ENCODE data around the gene TPRG1.

The TPRG1 gene

DNA sequence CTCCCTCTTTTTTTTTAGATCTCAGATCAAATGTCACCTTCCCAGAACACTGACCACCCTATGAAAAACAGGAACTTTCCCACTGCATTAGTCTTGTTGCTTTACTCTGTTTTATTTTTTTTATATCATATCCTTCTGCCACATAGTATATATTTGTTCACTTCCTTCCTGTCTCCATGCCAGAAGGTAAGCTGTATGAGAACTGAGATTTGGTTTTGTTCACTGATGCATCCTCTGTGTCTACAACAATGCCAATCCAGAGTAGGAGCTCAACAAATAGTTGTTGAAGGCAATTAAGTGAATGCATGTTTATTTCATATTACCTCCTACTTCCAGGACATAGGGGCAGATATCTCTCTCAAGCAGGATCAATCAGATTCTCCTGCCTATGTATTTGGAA, 114.4 kb downstream of the TPRG1 start:
- DNase-seq, result no peak

- no peak for DNase-seq
Measured at GRCh38 chr3:189286916-189287315, 115.1 kb downstream of the TPRG1 start.

DNA sequence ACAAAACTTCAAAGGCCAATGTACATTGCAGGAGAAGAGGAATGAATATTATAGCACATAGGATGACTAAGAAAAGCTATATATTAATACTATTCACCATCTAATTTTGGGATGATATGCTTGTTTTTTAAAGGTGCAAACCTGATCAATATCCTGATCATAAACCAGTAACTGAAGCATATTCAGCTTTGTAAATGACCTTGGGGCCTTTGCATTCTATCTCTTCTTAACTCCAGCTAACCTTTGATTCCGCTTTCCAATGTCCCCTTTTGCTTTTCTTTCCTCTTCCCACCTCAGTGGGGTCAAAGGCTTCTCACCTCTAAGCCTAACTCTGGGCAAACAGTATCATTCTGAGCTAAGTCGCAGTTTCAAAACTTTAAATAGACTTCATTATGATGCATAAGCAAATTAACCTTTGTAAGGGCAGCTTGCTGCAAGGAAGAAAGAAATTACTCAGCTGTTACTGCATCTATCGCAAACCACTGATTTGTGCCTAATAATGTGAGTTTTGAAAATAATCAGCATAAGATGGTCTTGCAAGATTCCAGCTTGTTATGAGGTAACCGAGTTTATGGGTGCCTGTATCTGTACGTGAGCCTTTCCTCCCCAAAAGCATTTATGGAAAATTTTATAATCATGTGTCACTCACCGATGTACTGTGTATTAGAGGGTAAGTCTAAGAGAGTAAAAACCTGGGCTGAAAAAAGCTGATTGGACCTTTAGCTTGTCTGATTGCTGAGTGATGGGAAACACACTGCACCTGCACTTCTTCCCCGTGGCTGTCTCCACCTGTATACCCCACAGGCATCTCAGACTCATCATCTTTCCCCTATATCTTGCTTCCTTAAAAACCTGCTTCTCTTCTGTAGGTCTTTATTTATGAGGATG, 116.8 kb downstream of the TPRG1 start:
- no peak for DNase-seq

DNA sequence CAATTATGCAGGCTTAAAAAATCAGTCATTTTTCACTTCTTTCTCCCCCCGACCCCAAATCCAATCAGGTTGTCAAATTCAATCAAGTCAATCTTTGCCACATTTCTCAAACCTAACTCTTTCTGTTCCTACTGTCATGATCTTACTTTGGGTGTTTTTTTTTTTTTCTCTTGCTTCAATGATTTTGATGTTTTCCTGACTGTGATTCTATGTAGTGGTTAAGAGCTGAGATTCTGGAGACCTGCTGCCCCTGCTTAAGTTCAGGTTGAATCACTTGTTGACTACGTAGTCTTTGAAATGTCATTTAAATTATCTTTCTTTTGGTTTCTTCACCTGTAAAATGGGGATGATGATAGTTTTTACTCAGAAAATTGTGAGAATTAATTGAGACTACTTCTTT, 117.5 kb downstream of the TPRG1 start:
- no peak for DNase-seq

DNA sequence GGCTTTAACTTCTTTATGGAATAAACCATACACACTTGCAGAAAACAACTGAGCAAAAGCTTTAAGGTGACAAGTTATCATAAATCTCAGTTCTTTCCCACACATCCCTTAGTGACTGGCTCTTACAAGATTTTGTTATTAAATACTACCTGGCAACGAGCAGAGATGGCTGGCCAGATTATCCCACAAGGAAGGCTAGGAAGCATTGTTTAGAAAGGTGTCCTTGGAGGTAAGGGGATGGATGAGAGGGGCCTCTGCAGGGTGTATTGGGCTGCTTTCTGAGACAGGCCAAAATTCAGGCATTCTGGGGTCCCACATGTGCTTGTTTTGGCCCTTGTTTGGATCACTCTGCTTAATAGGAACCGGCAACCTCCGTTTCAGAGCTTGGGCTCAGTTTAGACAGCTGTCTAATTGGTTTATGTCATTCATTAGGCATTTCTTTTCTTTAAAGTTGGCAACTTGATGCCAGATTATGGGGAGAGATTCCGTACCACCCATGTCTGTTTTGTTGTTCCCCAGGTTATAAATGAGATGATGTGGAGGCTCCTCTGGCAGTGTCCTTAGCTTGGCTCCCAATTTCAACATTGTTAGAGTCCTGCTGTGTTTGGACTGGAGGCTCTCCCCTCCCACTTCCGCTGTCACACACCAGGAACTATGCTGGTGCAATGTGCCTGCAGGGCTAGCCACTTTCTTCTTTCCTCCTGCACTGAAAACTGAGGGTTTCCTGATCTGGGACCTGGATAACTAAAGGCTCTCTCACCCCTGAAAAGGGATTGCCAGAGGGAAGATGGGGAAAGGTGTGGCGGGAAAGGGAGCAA, 121.1 kb downstream of the TPRG1 start:
- DNase-seq, result no peak

DNA sequence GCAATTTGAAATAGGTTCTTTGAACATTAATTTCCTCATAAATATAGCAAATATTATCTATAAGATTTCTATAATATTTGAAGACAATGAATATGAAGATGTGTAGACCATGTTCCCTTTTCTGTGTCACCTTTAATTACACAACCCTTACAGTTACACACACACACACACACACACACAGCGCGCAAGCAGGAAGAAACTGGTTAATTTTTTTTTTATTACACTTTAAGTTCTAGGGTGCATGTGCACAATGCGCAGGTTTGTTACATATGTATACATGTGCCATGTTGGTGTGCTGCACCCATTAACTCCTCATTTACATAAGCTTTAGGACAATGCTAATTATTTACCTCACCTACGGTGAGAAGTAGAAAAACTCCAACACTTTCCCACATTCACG, 122.9 kb downstream of the TPRG1 start:
- no peak for DNase-seq

DNA sequence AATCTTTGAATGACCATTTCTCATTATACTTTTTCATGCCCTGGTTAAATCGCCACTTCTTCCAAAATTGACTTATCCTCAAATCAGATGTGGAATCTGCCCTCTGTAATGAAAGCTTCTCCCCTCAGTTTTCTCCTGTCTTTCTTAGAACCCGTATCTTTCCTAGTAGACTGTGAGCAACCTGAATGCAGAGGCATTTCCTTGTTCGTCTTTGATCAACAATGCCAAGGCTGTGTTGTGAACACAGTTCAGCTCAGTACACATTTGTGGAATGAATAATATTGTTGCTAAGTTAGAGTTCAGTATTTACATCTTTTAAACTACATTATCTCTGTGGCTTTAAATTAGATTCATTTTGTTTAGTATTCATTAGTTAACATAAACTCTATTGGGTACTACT, 123.3 kb downstream of the TPRG1 start:
- DNase-seq, result no peak

GRCh38 chr3:189297932-189298331, 126.2 kb downstream of the TPRG1 start:
- no peak for DNase-seq

DNA sequence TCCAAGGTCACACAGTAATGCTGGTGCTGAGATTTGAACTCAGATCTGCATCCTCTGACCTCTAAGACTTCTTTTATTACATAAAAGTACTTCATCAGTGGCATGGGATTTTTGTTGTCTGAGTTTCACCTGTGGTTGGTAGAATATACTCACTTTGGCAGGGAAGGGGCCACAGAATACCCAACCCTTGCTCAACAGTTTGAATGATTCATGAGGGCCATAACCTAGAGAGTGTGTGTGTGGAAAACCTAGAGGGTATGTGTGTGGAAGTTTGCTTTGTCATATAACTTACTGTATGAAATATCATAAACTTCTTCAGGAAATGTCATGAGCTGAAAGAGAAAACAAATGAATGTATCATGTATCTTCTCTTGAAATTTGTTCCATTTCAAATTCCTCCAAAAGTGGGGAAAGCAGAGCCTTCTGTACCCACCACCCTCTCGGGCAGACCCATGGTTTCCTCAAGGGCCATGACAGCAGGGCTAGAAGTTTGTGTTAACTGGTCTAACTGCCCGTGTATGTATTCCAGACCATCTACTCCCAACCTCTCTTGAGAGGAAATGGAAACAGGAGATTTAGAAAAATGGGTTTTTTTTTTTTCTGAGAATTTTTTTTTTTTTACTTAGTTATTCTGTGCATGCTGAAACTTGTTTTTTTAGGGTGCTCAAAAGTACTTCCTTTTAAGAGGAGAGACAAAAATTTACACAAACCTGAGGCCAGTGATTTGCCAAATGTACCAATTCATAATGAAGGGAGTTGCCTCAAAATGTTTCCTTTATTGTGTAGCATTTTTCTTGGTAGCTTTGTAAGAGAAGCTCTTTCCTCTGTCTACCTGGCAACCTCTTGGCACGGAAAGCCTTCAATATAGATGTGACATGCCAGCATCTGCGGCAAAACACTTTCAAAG, 127.0 kb downstream of the TPRG1 start:
- no peak for DNase-seq

DNA sequence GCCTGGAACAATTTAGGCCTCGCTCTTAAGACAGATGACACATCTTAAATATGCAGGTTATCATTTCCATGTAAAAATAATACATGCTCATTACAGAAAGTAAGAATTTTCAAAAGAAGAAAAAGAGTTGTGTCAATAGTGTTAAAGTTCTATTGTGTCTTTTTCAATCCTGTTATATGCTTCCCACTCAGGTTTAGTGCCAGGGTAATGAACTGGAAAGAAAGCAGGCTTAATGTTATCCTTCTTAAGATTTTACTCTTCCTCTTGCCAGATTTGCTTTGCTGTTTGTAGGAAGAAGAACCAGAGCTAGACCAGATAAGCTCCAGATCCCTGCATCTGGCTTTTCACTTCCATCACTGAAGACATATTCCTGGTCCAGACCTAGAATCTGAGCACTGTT, 128.6 kb downstream of the TPRG1 start:
- no peak for DNase-seq

DNA sequence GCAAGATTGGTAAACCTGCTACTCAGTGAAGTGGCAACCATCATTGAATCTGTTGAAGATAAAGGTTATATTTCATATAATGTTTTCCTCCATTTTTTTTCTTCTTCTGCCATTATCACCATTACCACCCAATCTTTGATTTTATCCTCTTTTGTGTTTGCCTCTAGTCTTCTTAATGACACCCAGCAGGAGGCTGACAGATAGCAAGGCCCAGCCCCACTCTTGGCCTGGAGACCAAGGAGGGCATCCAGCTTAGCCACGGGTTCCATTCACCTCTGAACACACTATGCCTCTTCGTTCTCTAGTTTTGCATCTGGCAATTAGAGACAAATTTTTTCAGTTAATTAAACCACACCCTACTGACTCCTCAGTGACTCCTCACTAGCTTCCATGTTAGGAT, 129.7 kb downstream of the TPRG1 start:
- no peak for DNase-seq

DNA sequence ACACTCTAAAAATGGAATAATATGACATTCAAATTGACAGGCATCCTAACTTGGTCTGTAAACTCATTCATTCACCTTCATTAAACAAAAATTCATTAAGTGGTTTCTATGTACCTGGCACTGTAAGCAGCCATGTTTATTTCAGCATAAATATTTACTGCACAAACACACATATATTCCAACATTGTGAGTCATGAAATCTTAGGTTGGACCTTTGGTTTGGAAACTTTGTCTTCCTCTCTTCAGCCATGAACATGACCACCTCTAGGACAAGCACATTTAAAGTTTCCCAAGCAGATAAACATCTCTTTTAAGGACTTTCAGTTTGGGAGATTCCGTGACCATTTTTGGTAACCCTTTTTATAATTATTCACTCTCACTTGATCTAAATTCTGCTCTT, 131.8 kb downstream of the TPRG1 start:
- no peak for DNase-seq

GRCh38 chr3:189304465-189305351, 132.9 kb downstream of the TPRG1 start:
- DNase-seq, result no peak

DNA sequence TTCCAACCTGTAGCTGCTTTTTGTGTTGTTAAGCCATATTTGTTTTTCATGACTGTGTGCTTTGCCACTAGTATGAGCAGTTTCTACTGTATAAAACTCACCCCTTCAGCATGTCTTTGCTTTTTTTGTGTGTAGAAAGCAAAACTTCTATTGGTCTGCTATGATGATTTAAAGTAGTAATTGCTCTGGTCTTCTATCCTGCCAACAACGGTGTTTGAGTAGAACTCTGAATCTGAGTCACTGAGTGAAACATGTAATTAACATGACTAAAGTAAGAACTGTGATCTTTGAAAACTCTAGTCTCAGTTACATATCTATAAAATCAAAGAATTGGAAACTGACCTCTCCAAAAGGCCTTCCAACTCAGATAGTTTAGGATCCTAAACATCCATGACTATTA, 133.6 kb downstream of the TPRG1 start:
- no peak for DNase-seq

GRCh38 chr3:189307963-189308362, 136.2 kb downstream of the TPRG1 start:
- no peak for DNase-seq

- no peak for DNase-seq
Measured at GRCh38 chr3:189308608-189309007, 136.8 kb downstream of the TPRG1 start.

DNA sequence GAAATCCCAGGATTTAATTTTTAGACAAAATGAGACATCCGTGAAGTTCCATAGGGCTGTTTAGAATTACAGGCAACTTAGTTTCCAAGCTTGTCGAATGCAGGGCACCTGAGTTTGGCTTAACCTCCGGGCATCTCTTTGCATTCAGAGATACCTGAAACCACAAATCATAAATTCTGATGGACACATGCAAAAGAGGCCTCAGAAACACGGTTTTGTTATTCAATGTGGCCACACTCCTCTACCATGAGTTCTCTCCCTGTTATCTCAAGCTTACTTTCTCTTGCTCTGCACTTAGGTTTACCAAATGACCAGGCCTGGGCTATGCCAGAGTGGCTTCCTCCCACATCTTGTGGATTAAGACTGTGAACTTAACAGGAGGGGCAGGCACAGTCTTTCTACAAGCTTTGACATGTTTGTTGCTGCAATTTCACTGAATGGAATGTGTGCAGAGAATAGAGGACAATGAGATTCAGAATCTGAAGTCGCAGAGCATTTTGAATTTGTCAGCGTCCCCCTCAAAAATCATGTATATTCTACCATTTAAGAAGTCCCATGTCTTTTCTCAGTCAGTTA, 137.7 kb downstream of the TPRG1 start:
- no peak for DNase-seq

DNA sequence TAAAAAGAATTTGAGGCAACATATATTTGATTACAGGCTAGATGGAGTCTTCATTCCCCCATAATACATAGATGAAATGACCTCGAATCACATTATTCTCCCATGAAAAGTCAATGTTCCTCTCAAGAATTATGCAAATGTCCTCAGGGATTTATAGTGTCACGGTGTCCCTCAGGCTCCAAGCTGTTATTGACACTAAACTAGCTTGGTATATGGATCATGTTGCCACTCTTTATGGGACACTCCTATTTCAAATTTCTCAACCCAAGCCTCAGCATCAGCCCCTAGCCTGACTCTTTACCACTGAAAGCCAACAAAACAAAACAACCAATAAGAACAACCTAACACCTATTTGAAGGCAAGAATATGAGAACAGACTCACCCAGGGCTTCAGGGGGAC, 139.8 kb downstream of the TPRG1 start:
- DNase-seq, result peak in 1 of 2 experiments; percentile 11

- no peak for DNase-seq
Measured at GRCh38 chr3:189312866-189313265, 141.1 kb downstream of the TPRG1 start.

DNA sequence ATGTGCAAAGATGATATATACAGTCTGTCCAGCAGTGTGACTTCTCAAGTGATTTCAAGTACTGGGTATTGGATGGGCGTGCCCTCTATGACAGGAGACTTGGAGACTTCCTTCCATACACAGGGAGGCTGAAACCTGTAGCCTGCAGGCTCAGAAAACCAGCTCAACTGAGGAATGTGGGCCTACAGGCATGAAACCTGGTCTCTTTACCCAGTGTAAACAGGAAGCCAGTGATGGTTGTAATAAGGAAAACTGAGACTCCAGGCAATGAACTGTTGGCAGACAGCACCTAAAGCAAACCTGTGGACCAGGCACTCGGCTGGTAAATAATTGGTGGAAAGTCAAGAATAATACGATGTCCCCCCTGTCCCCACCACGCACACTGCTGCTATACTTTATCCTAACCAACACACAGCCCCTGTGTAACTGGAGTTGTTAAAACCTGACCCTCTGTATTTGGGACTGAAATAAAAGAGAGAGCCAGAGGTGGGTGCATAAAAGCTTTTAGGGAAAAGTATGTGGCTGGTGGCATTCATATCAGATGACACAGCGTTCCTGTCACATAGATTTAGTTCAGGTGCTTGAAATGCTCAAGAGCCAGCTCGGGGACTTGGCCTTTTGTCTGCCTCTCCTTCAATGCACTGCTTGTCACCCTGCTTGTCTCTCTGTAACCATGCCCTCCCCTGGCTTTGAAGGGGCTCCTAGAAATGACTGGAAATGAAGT, 144.7 kb downstream of the TPRG1 start:
- DNase-seq, result no peak

DNA sequence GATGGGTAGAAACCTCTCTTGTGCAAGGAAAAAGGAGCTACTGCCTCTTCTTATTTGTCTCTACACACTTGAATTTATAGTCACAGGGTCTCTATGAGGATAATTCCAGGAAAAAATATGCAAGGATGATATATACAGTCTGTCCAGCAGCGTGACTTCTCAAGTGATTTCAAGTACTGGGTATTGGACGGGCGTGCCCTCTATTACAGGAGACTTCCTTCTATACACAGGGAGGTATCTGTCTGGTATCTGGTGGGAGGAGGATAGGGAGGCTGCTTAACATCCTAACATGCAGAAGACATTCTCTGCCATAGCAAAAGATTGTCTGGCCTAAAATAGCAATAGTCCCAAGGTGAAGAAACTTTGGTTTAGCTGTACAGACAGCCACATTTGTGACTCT, 146.1 kb downstream of the TPRG1 start:
- DNase-seq, result no peak
